OCI-LY7 (cell line): ENCODE results near the gene CPTP.

ENCODE experiments used
- CTCF ChIP-seq: fragments of 200-600 bp; sonication (generic); conservative IDR thresholded peaks from 2 replicates; pipeline ENCODE4 v1.5.1; 2014; ENCODE audit warnings: mild to moderate bottlenecking, antibody characterized with exemption, low read length, moderate library complexity, mixed read lengths
- EZH2phosphoT487 ChIP-seq: fragments of 200-600 bp; sonication (generic); IDR thresholded peaks from 2 replicates; pipeline ENCODE4 v1.6.1; 2018; ENCODE audit warnings: low read depth, borderline replicate concordance, mild to moderate bottlenecking, mixed run types, antibody characterized with exemption, low read length, moderate library complexity, mixed read lengths

DNA sequence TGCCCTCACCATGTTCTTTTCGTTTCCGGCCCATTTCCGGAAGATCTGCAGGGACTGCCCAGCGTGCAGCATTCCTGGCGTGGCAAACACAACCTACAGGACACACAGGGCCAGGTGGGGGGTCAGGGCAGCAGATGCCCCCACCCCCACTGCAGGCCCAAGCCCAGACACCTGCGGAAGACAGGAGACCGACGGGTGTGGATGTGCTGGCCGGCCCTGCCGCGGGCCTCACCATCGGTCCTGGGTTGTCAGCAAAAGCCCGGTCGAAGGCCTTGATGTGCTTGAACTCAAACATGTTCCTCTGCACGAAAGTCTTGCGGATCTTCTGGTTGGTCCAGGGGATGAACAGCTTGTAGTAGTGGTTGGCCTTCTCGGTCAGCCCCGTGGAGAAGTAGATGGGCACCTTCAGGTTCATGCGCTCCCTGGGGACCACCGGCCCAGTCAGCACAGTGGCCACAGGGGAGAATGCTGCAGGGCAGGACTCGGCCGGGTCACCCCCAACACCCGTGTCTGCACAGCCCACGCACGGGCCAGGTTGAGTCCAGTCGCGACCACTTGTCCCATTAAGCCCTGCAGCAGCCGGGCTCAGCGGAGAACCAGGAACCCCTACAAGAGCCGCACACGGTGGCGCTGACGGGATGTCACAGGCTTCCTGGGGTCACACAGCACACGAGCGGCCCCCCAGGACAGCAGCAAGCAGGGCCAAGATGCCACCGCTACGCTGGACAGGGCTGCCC, 10.9 kb upstream of the CPTP start:
- TF ChIP-seq CTCF (no peak), EZH2phosphoT487 (no peak)
